NCI-H1930 (cell line): ENCODE data around the gene CARHSP1.
"Not testable (repeated sequence)": the region's sequence is repeated elsewhere in the genome, so short reads cannot be mapped to it uniquely, and the experiment has no call there.

Experiments used
- DNase-seq, 2 experiments: peaks; one replicate each; lab custom pipeline; 2025; lab: John Stamatoyannopoulos, UW

Gene CARHSP1

DNA sequence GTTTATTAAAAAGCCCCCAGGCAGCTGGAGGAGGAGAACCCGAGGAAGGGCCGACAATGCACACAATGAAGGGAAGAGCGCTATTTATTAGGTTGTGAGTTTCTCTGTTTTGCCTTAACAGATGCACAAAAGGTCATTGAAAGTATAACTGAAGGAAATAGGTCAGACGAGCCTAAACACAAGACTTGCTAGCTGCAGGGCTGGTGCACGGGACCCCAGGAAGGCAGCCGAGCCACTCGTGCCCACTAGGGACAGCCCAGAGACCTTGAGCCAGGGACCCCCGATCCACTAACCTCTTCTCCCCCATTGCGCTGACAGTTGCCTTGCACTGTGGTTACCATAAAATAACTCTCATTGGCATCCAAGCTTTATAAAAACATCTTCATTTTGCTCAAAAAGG is 24.6 kb upstream of the CARHSP1 start:
- DNase-seq: no peak

DNA sequence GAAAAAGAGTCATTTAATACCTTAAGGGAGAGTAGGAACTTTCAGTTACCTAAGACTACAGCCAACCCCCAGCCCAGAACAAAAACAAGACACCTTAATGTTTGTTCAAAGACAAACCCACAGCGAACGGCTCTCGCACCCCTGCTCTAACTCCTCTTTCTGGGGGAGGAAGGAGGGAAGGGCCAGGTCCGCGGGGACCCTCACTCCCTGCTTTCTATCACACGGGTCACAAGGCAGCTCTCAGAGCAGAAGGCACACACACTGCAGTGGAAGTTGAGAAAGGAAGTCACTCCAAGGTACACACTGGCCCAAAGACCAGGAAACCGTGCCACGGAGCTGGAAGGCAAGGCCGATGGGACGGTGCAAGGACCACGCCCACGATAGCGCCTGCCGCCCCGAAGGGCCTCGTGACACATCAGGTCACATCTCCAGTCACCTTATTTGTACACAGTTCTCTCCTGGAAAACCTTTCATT is 23.3 kb upstream of the CARHSP1 start:
- DNase-seq: no peak

DNA sequence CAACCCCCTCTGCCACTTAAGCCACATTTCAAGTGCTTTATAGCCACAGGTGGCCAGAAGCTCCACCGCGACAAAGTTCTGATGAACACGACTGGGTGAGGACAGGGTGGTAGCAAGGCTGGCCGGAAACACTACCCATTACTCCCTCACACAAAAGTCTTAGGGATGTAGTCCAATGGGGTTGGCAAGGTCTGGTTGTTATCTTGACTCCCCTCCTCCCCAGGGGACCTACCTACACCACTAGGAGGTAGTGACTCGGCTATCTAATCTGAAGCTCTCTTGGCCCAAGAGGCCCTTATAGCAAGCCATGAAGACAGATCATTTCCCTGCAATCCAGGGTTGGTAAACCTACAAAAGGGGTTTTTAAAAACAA is 21.7 kb upstream of the CARHSP1 start:
- no peak for DNase-seq

DNA sequence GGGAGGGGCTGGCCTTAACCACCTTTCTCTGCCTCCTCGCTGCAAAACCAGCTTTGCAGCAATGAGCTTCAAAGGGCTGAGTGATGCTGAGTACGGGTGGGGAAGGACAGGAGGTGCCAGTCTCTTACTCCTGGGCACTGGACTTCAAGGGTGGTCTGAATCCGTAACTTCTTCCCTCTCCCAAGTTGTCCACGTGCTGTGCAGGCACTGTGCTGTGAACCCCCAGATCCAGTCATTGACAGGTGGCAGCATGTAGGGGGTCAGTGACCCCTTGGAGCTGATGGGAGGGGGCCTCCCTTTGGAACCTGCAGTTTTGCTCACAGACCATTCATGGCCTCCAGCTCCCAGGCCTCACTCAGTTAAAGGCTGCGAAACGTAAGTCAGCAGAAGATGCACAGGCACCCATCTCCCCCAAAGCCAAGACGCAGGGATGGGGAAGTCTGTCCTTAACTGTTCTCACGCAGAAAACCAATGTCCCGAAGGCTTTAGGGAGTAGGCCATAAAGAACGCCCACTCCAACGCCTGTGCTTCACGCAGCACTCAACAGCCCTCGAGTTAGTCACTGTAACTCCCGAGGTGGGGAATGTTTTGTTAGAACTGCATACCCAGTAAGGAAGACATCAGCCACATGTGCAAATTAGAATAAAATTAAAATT is 21.2 kb upstream of the CARHSP1 start:
- no peak for DNase-seq

DNA sequence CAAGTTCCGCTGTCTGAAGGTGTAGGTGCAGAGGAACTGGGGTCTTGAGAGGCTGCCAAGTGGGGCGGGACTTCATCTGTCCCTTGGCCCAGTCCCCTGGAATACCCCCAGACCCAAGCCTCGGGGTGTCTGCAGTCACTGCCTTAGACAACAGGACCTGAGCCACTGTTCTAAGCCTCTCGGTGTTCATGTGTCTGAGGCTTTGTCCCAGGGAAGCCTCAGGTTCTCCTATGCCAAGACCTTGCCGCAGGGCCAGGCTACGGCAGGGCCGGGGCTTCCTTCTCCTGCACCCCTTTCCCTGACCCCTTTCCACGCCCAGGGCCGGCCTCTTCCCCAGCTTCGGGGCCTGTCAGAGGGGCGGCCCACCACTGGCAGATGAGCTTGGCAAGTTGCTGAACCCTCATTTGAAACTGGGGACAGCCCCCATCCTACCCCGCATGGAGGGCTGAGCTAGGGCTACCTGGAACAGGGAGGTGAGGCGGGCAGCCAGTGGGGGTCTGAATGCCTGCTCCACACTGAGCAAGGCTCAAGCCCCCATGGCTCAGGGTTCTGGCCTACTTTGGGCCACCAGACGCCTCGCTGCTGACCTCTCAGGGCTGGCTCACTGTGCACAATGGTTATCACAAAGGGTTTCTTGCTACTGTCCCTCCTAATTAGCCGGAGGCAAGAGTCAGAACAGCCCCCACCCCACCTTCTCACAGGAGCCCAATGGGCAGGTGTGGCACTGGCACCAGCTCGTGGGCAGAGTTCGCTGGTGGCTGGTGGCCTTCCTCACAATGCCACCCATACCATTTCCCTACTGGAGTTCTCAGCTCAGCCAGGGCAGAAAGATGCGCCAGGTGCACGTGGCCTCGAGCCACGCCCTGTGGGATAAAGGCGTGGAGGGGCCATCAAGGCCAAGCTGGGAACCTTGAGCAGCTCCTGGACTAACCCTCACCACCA is 20.4 kb upstream of the CARHSP1 start:
- DNase-seq: no peak

DNA sequence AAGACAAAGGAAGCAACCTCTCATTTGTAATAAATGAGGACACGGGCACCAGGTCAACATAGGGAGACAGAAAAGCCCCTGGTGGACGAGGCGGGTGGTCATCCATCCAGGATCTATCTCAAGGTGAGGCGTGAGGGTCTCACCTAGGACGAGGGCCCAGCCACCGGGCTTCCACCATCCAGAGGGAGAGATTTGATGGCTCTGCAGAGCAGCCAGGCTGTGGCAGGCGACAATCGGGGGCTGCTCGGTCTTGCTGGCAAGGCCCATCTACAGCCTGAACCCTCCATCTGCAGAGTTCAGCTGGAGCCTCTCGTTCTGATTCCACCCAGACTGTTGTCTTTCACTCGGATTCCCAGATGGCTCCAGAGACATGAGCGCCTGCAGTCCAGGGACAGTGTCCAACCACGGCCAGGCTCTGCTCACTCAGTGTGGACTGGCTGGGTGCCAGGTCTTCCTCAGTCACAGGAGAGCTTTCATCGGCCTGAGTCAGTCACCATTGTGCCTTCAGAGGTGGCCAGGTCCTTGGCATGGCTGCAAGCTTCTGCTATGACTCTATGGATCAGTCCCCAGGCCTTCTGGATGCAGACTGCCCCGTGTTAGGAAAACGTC is 19.2 kb upstream of the CARHSP1 start:
- DNase-seq: no peak

DNA sequence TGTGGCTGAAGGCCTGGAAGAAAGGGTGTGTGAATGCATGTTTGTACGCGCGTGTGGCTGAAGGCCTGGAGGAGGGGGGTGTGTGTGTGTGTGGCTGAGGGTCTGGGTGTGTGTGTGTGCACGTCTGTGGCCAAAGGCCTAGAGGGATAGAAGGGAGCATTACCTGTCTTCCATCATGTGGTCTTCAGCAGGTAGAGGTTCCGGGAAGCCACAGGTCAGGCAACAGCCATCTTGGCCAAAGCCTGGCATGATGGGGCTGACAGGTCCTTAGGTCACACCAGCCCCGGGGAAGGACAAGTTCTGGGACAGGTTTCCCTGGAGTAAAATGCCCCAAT is 18.6 kb upstream of the CARHSP1 start:
- no peak for DNase-seq

DNA sequence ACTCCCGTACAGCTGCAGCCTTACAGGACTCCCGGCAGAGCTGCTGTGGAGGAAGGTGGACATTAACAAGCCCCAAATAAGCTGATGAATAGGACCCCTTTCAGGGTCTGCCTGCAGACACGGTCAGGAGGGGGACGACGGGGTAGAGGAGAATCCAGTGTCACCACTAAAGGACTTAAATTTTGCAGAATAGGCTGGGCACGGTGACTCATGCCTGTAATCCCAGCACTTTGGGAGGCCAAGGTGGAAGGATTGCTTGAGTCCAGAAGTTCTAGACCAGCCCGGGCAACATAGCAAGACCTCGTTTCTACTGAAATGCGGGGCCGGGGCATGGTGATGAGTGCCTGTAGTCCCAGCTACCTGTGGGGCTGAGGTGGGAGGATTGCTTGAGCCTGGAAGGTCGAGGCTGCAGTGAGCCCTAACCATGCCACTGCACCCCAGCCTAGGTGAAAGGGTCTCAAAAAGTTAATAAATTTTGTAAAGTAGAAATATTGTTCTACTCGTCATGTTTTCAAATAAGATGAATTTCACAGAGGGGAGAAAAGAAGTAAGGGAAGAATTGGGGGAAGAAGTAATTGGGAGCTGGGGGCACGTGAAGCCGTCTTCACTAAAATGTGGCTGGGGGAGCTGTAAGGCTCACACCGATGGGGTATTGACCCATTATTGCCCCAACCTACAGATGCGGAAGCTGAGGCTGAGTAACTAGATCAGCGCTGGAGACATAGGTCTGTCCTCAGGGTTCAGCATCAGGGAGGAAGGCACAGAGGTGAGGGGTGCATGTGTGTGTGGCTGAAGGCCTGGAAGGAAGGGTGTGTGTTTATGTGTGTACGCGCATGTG is 18.0 kb upstream of the CARHSP1 start:
- no peak for DNase-seq

DNA sequence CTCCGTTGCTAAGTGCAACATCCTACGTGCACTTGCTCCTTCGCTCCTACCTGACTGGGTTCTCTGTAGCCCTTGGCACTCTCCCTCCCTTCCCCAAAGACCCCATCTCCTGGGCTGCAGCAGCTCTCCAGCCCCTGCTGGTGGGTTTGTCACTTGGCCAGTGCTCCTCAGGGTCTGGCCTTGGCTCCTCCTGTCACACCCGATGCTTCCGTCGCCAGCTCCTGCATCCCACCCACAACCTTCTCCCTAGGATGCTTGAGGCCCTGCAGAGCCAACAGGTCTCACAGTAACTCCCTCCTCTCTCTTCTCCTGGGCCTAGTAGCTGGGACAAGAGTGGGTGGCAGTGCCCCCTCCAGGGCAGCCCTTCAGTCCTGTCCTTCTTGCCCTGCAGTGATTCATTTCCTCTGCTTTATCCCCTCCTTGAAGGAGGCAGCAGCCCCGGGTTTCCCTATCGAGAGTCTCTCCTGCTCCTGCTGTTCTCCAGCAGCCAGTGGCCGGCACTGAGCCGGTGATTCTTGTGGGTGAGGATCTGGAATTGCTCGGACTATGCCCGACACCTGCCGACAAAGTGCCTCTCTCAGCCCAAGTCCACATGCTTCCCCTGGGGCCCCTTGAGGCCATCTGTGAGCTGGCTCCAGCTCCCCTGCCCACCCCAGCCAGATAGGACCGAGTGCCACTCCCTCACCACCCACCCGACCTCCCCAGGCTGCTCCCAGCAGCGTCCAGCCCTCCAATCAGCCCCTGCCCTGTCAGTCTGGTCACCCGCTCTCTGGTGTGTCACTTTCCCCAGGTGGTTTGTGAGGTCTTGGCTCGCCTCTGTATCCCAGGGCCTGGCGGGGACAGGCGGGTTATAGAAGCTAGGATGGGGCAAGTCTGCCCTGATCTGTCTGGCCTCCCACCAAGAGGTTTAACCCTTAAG is 17.1 kb upstream of the CARHSP1 start:
- no peak for DNase-seq

DNA sequence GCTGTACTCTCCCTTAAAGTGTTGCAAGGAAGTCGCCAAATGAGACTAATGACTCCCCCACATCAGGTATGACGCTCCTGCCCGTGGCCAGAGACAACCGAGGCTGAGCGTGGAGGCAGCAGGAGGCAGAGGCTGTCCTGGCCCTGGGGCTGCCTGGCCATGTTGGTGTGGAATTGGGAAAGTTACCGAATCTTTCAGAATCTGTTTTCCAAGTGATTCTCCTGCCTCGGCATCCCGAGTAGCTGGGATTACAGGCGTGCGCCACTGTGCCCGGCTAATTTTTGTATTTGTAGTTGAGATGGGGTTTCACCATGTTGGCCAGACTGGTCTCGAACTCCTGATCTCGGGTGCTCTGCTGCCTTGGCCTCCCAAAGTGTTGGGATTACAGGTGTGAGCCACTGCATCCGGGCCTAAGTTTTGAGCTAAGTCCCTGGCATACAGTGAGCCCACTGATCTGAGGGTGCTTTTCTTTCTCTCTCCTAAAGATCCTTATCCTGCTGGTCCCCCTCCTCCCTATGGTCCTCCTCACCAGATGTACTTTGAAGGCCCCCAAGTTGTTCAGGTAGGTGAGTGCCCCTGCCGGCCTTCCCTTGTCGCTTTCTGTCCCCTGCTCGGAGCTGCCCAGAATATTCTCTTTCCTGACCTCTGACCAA is 14.0 kb upstream of the CARHSP1 start:
- DNase-seq: no peak

DNA sequence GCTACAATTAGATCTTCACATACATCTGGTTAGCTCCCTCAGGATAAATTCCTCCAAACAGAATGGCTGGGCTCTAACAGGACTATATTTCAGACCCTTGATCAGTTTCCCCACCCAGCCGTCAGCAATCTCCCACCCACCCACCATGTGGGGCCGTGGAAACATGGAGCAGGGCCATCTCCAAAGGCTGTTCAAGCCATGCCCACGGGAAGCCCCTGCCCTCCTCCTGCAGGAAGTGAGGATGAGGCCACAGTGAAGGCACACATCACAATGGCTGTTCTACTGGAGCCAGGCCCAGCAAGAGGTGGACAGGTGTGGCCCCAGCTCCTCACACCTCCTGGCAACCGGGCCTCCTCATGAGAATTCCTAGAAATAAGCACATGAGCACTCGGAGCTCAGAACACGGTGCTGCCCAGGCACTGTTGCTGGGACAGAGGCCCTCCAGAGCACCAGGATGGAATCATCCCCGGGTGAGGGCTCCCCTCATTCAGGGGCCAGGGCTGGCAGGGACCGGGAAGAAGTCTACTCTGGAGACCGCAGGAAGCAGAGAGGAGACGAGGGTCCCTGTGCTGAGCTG is 13.3 kb upstream of the CARHSP1 start, which contains the start of gene LITAFD:
Gene LITAFD (plus strand): TSS at position 311 of the 577 bp plus-strand sequence. CDS start 2,005 bp downstream, outside the sequence.
- DNase-seq: no peak

DNA sequence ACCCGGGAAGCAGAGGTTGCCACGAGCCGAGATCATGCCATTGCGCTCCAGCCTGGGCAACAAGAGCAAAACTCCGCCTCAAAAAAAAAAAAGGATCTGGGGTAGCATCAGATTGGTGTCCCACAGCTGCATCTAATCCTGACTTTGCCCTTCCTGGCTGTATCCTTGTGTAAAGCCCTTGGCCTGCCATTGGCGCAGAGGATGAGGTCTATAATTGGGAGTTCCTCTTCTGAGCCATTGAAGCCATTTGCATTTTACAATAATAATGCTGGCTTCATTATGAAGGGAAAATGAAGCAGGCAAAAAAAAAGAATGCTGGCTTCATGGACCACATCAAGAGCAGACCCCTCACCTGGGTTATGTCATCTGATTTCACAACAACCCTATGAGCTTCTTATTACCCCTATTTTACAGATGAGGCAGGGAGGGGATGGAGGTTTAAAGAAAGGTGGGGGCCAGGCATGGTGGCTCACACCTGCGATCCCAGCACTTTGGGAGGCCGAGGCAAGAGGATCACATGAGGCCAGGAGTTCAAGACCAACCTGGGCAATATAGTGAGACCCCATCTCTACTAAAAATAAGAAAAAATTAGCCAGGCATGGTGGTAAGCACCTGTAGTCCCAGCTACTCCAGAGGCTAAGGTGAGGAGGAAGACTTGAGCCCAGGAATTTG is 12.2 kb upstream of the CARHSP1 start:
- DNase-seq: no peak

DNA sequence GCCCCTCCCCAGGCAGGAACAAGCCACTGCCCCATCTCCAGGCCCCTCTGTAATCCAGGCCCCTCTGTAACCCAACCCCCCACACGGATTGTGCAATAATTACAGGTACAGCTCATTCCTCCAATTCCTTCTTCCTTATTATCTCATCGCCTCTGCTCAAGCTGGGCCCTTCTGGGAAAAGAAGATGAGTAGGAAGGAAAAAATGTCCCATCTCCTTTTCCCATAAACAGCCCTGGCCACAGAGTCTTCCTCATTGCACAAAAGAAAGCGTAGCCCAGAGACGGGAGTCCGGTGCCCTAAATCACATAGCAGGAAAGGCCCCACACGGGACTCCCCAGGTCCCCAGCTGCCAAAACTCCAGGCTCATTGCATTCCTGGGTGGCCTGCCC is 9.7 kb upstream of the CARHSP1 start:
- DNase-seq: no peak

DNA sequence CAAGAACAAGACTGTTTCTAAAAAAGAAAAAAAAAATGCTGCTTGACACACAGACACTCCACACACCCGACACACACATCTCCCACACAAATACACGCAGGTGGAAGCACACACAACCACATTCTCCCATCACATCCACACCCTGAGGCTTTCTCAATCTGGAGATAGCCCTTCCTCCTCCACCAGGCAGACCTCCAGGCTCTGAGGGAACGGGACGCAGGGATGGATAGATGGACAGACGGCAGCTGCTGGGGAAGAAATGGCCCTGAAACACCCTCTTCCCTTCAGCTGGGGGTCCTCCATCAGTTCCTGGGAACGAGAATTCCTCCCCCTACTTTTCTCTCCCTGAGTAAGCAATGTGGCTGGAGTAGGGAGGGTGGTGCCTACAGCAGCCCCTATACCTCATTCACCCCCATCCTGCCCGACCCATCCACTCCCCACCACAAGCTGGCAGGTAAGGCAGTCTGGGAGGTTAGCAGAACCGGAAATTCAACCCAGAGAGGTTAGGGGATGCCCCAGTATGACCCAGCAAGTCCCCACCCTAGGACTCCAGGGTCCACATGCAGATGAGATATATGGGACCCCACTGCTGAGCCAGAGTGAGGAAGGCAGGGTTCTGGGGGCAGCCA is 9.2 kb upstream of the CARHSP1 start:
- DNase-seq: no peak

DNA sequence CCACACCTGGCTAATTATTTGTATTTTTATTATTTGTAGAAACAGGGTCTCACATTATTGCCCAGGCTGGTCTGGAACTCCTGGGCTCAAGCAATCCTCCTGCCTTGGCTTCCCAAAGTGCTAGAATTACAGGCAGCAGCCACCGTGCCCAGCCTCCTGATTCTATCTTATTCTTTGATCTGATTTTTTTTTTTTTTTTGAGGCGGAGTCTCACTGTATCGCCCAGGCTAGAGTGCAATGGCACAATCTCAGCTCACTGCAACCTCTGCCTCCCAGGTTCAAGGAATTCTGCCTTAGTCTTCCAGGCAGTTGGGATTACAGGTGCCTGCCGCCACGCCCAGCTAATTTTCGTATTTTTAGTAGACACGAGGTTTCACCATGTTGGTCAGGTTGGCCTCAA is 6.5 kb upstream of the CARHSP1 start:
- DNase-seq: not testable (repeated sequence)

DNA sequence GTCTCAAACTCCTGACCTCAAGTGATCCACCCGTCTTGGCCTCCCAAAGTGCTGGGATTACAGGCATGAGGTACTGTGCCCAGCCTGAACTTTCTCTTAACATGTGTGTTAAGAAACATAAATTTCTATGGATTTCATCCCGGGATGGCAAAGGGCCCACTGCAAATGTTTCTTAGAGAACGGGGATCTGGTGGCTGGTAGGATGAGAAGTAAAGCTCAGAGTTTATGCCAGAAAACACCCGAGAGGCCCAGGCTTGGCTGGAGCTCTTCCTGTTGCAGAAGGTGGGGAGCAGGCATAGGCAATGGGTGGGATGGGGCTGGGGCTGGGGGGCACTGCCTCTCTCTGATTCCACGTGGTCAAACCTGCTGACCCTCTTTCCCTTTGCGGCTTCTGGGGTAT is 5.6 kb upstream of the CARHSP1 start:
- no peak for DNase-seq

DNA sequence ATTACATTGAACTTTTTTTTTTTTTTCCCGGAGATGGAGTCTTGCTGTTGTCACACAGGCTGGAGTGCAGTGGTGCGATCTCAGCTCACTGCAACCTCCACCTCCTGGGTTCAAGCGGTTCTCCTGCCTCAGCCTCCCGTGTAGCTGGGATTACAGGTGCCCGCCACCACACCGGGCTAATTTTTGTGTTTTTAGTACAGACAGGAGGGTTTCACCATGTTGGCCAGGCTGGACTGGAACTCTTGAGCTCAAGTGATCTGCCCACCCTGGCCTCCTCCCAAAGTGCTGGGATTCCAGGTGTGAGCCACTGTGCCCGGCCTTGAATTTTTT is 5.0 kb upstream of the CARHSP1 start:
- not testable (repeated sequence) for DNase-seq

DNA sequence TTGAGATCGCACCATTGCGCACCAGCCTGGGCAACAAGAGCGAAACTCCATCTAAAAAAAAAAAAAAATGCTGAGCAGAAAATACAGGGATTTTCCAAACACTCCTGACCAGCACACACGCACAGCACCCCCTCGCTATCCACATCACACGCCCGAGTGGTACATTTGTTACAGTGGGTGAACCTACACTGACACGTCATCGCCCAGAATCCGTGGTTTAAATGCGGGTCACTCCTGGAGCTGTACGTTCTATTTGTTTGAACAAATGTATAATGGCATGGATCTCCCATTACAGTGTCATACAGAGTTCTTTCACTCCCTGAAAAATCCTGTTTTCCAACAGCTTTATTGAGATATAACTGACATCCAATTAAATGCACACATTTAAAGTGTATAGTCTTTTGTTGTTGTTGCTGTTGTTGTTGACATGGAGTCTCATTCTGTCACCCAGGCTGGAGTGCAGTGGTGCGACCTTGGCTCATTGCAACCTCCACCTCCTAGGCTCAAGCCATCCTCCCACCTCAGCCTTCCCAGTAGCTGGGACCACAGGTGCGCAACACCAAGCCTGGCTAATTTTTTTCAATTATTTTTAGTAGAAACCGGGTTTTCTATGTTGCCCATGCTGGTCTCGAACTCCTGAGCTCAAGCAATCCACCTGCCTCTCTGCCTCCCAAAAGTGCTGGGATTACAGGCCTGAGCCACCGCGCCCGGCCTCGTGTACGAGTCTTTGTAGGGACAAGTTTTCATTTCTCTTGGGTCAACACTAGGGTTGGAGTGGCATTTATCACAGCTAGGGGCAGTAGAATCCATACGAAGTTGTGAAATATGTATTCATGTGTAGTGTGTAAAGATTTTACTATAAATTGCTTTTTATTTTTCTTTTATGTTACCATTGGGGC is 4.4 kb upstream of the CARHSP1 start:
- no peak for DNase-seq
